ENCODE data around the gene SELENOW.

- no peak for TF ChIP-seq CTCF (IDR thresholded peaks at IDR 0.05)
- TF ChIP-seq POLR2A (IDR thresholded peaks at IDR 0.05): no peak
These were observed 36.9 kb upstream of the SELENOW start for GRCh38 chr19:47741544-47742140.
